Adrenal gland (tissue), 12 donors: ENCODE results near the gene TMEM18. TPM values are rescaled to one million over a fixed set of nuclear protein-coding genes. Genes with fewer than 3 reads are reported as not detected.
A peak's percentile ranks its signal among the peaks of the same experiment; 100 is the strongest.

ENCODE experiments used
- DNase-seq, 7 donors: peaks; one replicate each; pipeline ENCODE4 v3.0.0-alpha.2; 2019 to 2020
- H3K27ac ChIP-seq, 5 donors: fragments of 200-600 bp; sonication (generic) in 4 of 5; 1 replicate in 3 of 5; 2 replicates in 2 of 5; pipeline versions ENCODE4 v1.5.1 to v1.8.0; 2016 to 2020; ENCODE audit warnings: mild to moderate bottlenecking in 1 of 5
- H3K27me3 ChIP-seq: fragments of 200-600 bp; 2 replicates; pipeline ENCODE4 v1.8.0; 2021
- H3K36me3 ChIP-seq, 2 donors: fragments of 200-600 bp; replicated peaks in 1 of 2; 1 replicate in 1 of 2; 2 replicates in 1 of 2; pipeline versions ENCODE4 v1.5.1 to v1.8.0; 2018 to 2022
- H3K4me1 ChIP-seq, 2 donors: fragments of 200-600 bp; replicated peaks in 1 of 2; 1 replicate in 1 of 2; 2 replicates in 1 of 2; pipeline versions ENCODE4 v1.5.1 to v1.8.0; 2018 to 2021
- H3K4me3 ChIP-seq, 4 donors: fragments of 200-600 bp; sonication (generic) in 3 of 4; one replicate each; pipeline ENCODE4 v1.5.1; 2016 to 2018
- H3K9me3 ChIP-seq, 3 donors: fragments of 200-600 bp; sonication (generic) in 1 of 3; replicated peaks in 1 of 3; 1 replicate in 2 of 3; 2 replicates in 1 of 3; pipeline versions ENCODE4 v1.5.1 to v1.8.0; 2016 to 2021
- POLR2A ChIP-seq, 2 donors: fragments of 450-650 bp; IDR thresholded peaks; one replicate each; pipeline ENCODE4 v1.6.1; 2017; ENCODE audit warnings: antibody characterized with exemption in 2 of 2, mild to moderate bottlenecking in 2 of 2, moderate library complexity in 1 of 2
- WGBS, 4 donors: extraction: QIAGEN DNeasy Blood & Tissue Kit in 2 of 4; methylation state at CpG; one replicate each; pipeline versions ENCODE4 v1.1.5 to v1.1.7; 2013 to 2017; 5-methylcytosine and 5-hydroxymethylcytosine counted together
- intact Hi-C, 2 donors: fragments of 100-400 bp; cut with DNase I; formaldehyde crosslinking; loops; one replicate each; pipeline versions ENCODE4 v1.14.1 to v1.15.0; 2022 to 2023
- polyA plus RNA-seq, 3 donors: library from polyadenylated mRNA; stranded (reverse); fragments of 200-250 nt in 2 of 3; fragments of 350-450 nt in 1 of 3; fragmentation: Illumina TruSeq in 1 of 3; extraction: RNeasy Lipid Tissue Mini Kit (QIAGEN cat#74804) in 1 of 3; gene quantifications; one replicate each; pipeline ENCODE4 v1.2.3, GENCODE V29; 2013 to 2014
- total RNA-seq, 9 donors: library from RNA; depleted of rRNA in 4 of 9; stranded (reverse); fragments of >200 nt in 4 of 9; fragments of 120-200 nt in 1 of 9; fragmentation: NEBNext Ultra II Directional in 1 of 9; extraction: Animal tissue kit (Norgen Biotek cat#: 25700) in 1 of 9; gene quantifications; one replicate each; pipeline versions ENCODE4 v1.1.0 to v1.2.4, GENCODE V29; 2013 to 2023
- TF ChIP-seq, protein P1 (sequence below), 6 experiments: fragments of 450-650 bp in 4 of 6; fragments of 200-600 bp in 2 of 6; sonication (generic) in 1 of 6; IDR thresholded peaks; 1 replicate in 5 of 6; 2 replicates in 1 of 6; pipeline versions ENCODE4 v1.5.1 to v1.8.0; 2016 to 2021; ENCODE audit warnings: antibody characterized with exemption in 6 of 6, mild to moderate bottlenecking in 2 of 6, moderate library complexity in 1 of 6
- donor health status: healthy with polysubstance abuse.
- donor health status: Bipolar disorder and iron deficiency.
- donor health status: DM: yes; HTN: yes; CAD: no.
- donor health status: DM: no; HTN: no; CAD: no.
- donor health status: DM: no; HTN: no; CAD: no.
- donor health status: DM: yes; HTN: yes; CAD: no.

Gene TMEM18
- total and polyA plus RNA-seq, 12 donors = 17.2 to 56.9 (median 31.9) TPM

- Histone ChIP-seq H3K4me1 (no peaks in the 10 kb centered on the region), H3K27me3 (no peaks in the 10 kb centered on the region), H3K27ac (no peak overlapping the region), H3K36me3 (no peaks in the 10 kb centered on the region), H3K9me3 (no peaks in the 10 kb centered on the region), H3K4me3 (no peak overlapping the region)
- WGBS, 4 donors = 87 to 92% (median 89%) methylated on average over 12 to 14 of the region's 14 CpGs
- intact Hi-C loops = no loop called here
- TF ChIP-seq, protein P1, sequence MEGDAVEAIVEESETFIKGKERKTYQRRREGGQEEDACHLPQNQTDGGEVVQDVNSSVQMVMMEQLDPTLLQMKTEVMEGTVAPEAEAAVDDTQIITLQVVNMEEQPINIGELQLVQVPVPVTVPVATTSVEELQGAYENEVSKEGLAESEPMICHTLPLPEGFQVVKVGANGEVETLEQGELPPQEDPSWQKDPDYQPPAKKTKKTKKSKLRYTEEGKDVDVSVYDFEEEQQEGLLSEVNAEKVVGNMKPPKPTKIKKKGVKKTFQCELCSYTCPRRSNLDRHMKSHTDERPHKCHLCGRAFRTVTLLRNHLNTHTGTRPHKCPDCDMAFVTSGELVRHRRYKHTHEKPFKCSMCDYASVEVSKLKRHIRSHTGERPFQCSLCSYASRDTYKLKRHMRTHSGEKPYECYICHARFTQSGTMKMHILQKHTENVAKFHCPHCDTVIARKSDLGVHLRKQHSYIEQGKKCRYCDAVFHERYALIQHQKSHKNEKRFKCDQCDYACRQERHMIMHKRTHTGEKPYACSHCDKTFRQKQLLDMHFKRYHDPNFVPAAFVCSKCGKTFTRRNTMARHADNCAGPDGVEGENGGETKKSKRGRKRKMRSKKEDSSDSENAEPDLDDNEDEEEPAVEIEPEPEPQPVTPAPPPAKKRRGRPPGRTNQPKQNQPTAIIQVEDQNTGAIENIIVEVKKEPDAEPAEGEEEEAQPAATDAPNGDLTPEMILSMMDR (IDR thresholded peaks at IDR 0.05) = no peak
- TF ChIP-seq POLR2A (IDR thresholded peaks at IDR 0.05) = no peak
- peak in 1 of 7 donors; percentile 36 for DNase-seq
Measured at GRCh38 chr2:651951-652373, 25.2 kb downstream of the TMEM18 start.

DNA sequence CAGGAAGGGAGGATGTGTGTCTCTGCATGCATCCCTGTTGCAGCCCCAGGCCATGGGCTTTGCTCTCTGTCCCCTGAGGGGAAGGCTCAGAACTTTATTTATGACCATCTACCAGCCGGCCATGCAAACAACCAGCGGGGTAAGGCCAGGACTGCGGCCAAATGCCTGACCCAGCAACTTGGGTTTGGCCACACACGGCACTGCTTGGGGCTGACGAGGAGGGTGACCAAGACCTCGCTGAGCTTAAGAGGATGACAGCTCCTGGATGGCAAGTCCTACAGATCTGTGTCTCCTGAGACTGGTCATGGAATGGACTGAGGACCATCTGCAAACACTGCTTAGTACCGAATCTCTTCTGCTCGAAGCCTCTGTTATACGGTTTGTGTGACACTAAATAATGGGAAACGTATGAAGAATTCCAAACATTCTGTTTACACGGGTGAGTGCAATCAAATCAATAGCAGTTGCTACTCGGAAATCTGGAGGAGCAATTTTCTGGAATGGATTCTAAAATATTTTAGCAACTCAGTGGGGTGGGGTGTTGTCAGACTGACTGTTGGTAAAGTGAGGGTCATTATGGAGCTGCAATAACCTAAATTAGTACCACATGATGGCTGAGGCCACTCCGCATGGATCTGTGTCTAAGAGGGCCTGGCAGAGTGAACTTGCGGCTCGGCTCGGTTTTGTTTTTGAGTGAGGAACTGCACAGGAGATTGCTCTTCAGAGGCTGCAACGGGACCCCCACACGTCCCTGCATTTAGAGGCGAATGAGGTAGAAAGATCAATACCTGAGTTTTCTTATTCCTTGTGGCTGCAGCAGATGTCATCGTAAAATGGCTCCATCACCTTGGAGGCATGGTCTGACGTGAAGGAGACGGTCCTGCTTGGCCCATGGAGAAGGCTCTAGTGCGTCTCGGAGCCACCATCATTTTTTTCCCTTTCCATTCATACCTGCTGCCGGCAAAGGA is 26.6 kb downstream of the TMEM18 start:
- intact Hi-C loops = no loop called here
- Histone ChIP-seq H3K27ac (no peak overlapping the region), H3K9me3 (no peaks in the 10 kb centered on the region), H3K4me3 (no peak overlapping the region), H3K4me1 (no peaks in the 10 kb centered on the region), H3K27me3 (no peaks in the 10 kb centered on the region), H3K36me3 (no peaks in the 10 kb centered on the region)
- DNase-seq = peak in 1 of 7 donors; percentile 30
- TF ChIP-seq, protein P1 (IDR thresholded peaks at IDR 0.05) = no peak
- TF ChIP-seq POLR2A (IDR thresholded peaks at IDR 0.05) = no peak
- WGBS, 4 donors = 82 to 85% (median 84%) methylated on average over 24 to 25 of the region's 25 CpGs

GRCh38 chr2:649426-650342 is 27.5 kb downstream of the TMEM18 start:
- WGBS, 4 donors = 88 to 90% (median 88%) methylated on average over 18 to 20 of the region's 20 CpGs

More at GRCh38 chr2:649426-650342, 27.5 kb downstream of the TMEM18 start:
- Histone ChIP-seq H3K36me3 (no peaks in the 10 kb centered on the region), H3K4me1 (no peaks in the 10 kb centered on the region), H3K9me3 (no peaks in the 10 kb centered on the region), H3K27ac (no peak overlapping the region), H3K4me3 (no peak overlapping the region), H3K27me3 (no peaks in the 10 kb centered on the region)
- TF ChIP-seq, protein P1 (IDR thresholded peaks at IDR 0.05) = no peak
- no peak for TF ChIP-seq POLR2A (IDR thresholded peaks at IDR 0.05)
- intact Hi-C loops = loop anchor here in 1 of 2 donors (10.0 kb wide), 1 partner anchor 355 kb away; no protein-coding TSS in a partner anchor
- DNase-seq = peak in 1 of 7 donors; percentile 30
